ENCODE measurements around the gene TEKTIP1. TPM values are rescaled to one million over a fixed set of nuclear protein-coding genes. Genes with fewer than 3 reads are reported as not detected.

TEKTIP1 gene
- polyA plus RNA-seq, 1 donor from 2014 or later = not detected

GRCh38 chr19:3517638-3518037 is 21.3 kb upstream of the TEKTIP1 start:
- H3K9me3 ChIP-seq (ENCODE audit: low read length) = no peaks in the 10 kb centered on the region
- H3K27me3 ChIP-seq (ENCODE audit: insufficient read depth, low read depth, low read length) = no peaks in the 10 kb centered on the region
- no peaks in the 10 kb centered on the region for H3K9me2 ChIP-seq (ENCODE audit: insufficient read depth, low read length)
- no peak overlapping the region for H2AFZ ChIP-seq (ENCODE audit: low read depth, low read length)
- no peak overlapping the region for H3K4me2 ChIP-seq (ENCODE audit: low read length)
- no peaks in the 10 kb centered on the region for H3F3A ChIP-seq (ENCODE audit: insufficient read depth, low read length, poor library complexity, severe bottlenecking)
- peaks cover 37% of the 10 kb centered on the region for H3K79me2 ChIP-seq (replicated peaks; ENCODE audit: insufficient read depth, low read length)
- no peak overlapping the region for H3K4me3 ChIP-seq (ENCODE audit: low read length)
- H3K9ac ChIP-seq (ENCODE audit: low read length) = no peak overlapping the region
- no peaks in the 10 kb centered on the region for H3K36me3 ChIP-seq (ENCODE audit: insufficient read depth, low read length)
- H4K20me1 ChIP-seq (ENCODE audit: insufficient read depth) = peaks cover 13% of the 10 kb centered on the region
- TF ChIP-seq RAD21 (conservative IDR thresholded peaks at IDR 0.05) = no peak
- no peak for TF ChIP-seq REST (IDR thresholded peaks at IDR 0.05; ENCODE audit: borderline replicate concordance)
- no peak for TF ChIP-seq SMC3 (conservative IDR thresholded peaks at IDR 0.05; ENCODE audit: poor library complexity)
- no peak for TF ChIP-seq MXI1 (conservative IDR thresholded peaks at IDR 0.05; ENCODE audit: poor library complexity, severe bottlenecking)
- TF ChIP-seq POLR2AphosphoS5 (IDR thresholded peaks at IDR 0.05) = no peak
- no peak for TF ChIP-seq CTCF (IDR thresholded peaks at IDR 0.05; ENCODE audit: poor library complexity, severe bottlenecking)
- no peak for TF ChIP-seq EP300 (conservative IDR thresholded peaks at IDR 0.05; ENCODE audit: poor library complexity, severe bottlenecking)
- no peak for TF ChIP-seq TAF1 (IDR thresholded peaks at IDR 0.05; ENCODE audit: low read depth)
- no peak for TF ChIP-seq EZH2 (IDR thresholded peaks at IDR 0.05; ENCODE audit: borderline replicate concordance, insufficient read depth, low read length, poor library complexity, severe bottlenecking)
- H3K27ac ChIP-seq (ENCODE audit: low read length) = no peak overlapping the region

- peaks cover 32% of the 10 kb centered on the region for H3K79me2 ChIP-seq (replicated peaks; ENCODE audit: insufficient read depth, low read length)
- H3K4me2 ChIP-seq (ENCODE audit: low read length) = no peak overlapping the region
- H4K20me1 ChIP-seq (ENCODE audit: insufficient read depth) = peaks cover 8% of the 10 kb centered on the region
These were observed 20.7 kb upstream of the TEKTIP1 start for GRCh38 chr19:3518255-3518654.

More at GRCh38 chr19:3518255-3518654, 20.7 kb upstream of the TEKTIP1 start:
- TF ChIP-seq MXI1 (conservative IDR thresholded peaks at IDR 0.05; ENCODE audit: poor library complexity, severe bottlenecking) = no peak
- TF ChIP-seq SMC3 (conservative IDR thresholded peaks at IDR 0.05; ENCODE audit: poor library complexity) = no peak
- no peak for TF ChIP-seq RAD21 (conservative IDR thresholded peaks at IDR 0.05)
- no peak for TF ChIP-seq POLR2AphosphoS5 (IDR thresholded peaks at IDR 0.05)
- TF ChIP-seq TAF1 (IDR thresholded peaks at IDR 0.05; ENCODE audit: low read depth) = no peak
- no peak for TF ChIP-seq REST (IDR thresholded peaks at IDR 0.05; ENCODE audit: borderline replicate concordance)
- TF ChIP-seq EP300 (conservative IDR thresholded peaks at IDR 0.05; ENCODE audit: poor library complexity, severe bottlenecking) = no peak
- TF ChIP-seq CTCF (IDR thresholded peaks at IDR 0.05; ENCODE audit: poor library complexity, severe bottlenecking) = no peak
- Histone ChIP-seq H3K27me3 (ENCODE audit: insufficient read depth, low read depth, low read length) (no peaks in the 10 kb centered on the region), H3F3A (ENCODE audit: insufficient read depth, low read length, poor library complexity, severe bottlenecking) (no peaks in the 10 kb centered on the region), H3K4me3 (ENCODE audit: low read length) (no peak overlapping the region), H3K9ac (ENCODE audit: low read length) (no peak overlapping the region), H2AFZ (ENCODE audit: low read depth, low read length) (no peak overlapping the region), H3K9me2 (ENCODE audit: insufficient read depth, low read length) (no peaks in the 10 kb centered on the region), H3K27ac (ENCODE audit: low read length) (no peak overlapping the region), H3K36me3 (ENCODE audit: insufficient read depth, low read length) (no peaks in the 10 kb centered on the region), H3K9me3 (ENCODE audit: low read length) (no peaks in the 10 kb centered on the region)

Data from neural cell (in vitro differentiated cells).